Activated T-cell treated with anti-CD3 and anti-CD28 coated beads, Interleukin-2, amount 50 U/mL, for 4 hours (primary cell): ENCODE results near the gene LRP6. TPM values are rescaled to one million over a fixed set of nuclear protein-coding genes. Genes with fewer than 3 reads are reported as not detected.

Source experiments
- ATAC-seq, 2 donors: fragments of 200-7000 bp; cut with Tn5 transposase; one replicate each; pipeline ENCODE4 v1.10.0; 2021
- DNase-seq: peaks from one replicate; pipeline ENCODE4 v3.0.0-alpha.2; 2020
- H3K27me3 Mint-ChIP-seq: one replicate; pipeline ENCODE4 v1.8.0; 2021; ENCODE audit warnings: low read depth, mixed read lengths
- H3K36me3 Mint-ChIP-seq: one replicate; pipeline ENCODE4 v1.8.0; 2022; ENCODE audit warnings: mixed read lengths; ENCODE audit not compliant: insufficient read depth
- H3K4me1 Mint-ChIP-seq: one replicate; pipeline ENCODE4 v1.8.0; 2021; ENCODE audit warnings: low read depth, mixed read lengths
- H3K4me3 Mint-ChIP-seq: one replicate; pipeline ENCODE4 v1.8.0; 2021; ENCODE audit warnings: mild to moderate bottlenecking, moderate library complexity, mixed read lengths
- H3K9me3 Mint-ChIP-seq: one replicate; pipeline ENCODE4 v1.8.0; 2021; ENCODE audit warnings: mixed read lengths
- total RNA-seq, 3 donors: library from RNA; stranded (reverse); gene quantifications; one replicate each; pipeline ENCODE4 v1.2.1, GENCODE V29; 2021

LRP6 gene
- total RNA-seq, 3 donors from 2014 or later = 4.8 to 8.0 (median 7.9) TPM

GRCh38 chr12:12088761-12089160 lies 178.1 kb downstream of the LRP6 start:
- H3K9me3 Mint-ChIP-seq = no peaks in the 10 kb centered on the region
- no peaks in the 10 kb centered on the region for H3K4me1 Mint-ChIP-seq
- no peak for ATAC-seq

GRCh38 chr12:12088147-12088546 lies 178.7 kb downstream of the LRP6 start:
- no peaks in the 10 kb centered on the region for H3K9me3 Mint-ChIP-seq
- H3K4me3 Mint-ChIP-seq = no peak overlapping the region
- no peaks in the 10 kb centered on the region for H3K4me1 Mint-ChIP-seq
- no peaks in the 10 kb centered on the region for H3K36me3 Mint-ChIP-seq
- ATAC-seq (no peak), DNase-seq (no peak)
- H3K27me3 Mint-ChIP-seq = no peaks in the 10 kb centered on the region

More at GRCh38 chr12:12088761-12089160, 178.1 kb downstream of the LRP6 start:
- H3K36me3 Mint-ChIP-seq = no peaks in the 10 kb centered on the region
- DNase-seq = no peak
- H3K27me3 Mint-ChIP-seq = no peaks in the 10 kb centered on the region
- H3K4me3 Mint-ChIP-seq = no peak overlapping the region

GRCh38 chr12:12087693-12088034 lies 179.2 kb downstream of the LRP6 start:
- H3K36me3 Mint-ChIP-seq = no peaks in the 10 kb centered on the region
- H3K4me1 Mint-ChIP-seq = no peaks in the 10 kb centered on the region
- no peak for ATAC-seq
- no peaks in the 10 kb centered on the region for H3K27me3 Mint-ChIP-seq
- DNase-seq = no peak
- no peak overlapping the region for H3K4me3 Mint-ChIP-seq
- no peaks in the 10 kb centered on the region for H3K9me3 Mint-ChIP-seq

- no peaks in the 10 kb centered on the region for H3K4me1 Mint-ChIP-seq
- H3K9me3 Mint-ChIP-seq = no peaks in the 10 kb centered on the region
- ATAC-seq = no peak
- no peaks in the 10 kb centered on the region for H3K36me3 Mint-ChIP-seq
- no peaks in the 10 kb centered on the region for H3K27me3 Mint-ChIP-seq
- H3K4me3 Mint-ChIP-seq = no peak overlapping the region
- DNase-seq = no peak
Measured at GRCh38 chr12:12086973-12087692, 179.7 kb downstream of the LRP6 start.

- H3K27me3 Mint-ChIP-seq = no peaks in the 10 kb centered on the region
- no peak overlapping the region for H3K4me3 Mint-ChIP-seq
- no peaks in the 10 kb centered on the region for H3K9me3 Mint-ChIP-seq
- no peaks in the 10 kb centered on the region for H3K4me1 Mint-ChIP-seq
- DNase-seq = no peak
- ATAC-seq = no peak
- no peaks in the 10 kb centered on the region for H3K36me3 Mint-ChIP-seq
Measured at GRCh38 chr12:12086362-12086761, 180.5 kb downstream of the LRP6 start.

GRCh38 chr12:12083688-12084087 lies 183.2 kb downstream of the LRP6 start:
- H3K4me1 Mint-ChIP-seq = no peaks in the 10 kb centered on the region
- H3K36me3 Mint-ChIP-seq = no peaks in the 10 kb centered on the region
- H3K9me3 Mint-ChIP-seq = no peaks in the 10 kb centered on the region
- ATAC-seq = no peak
- H3K27me3 Mint-ChIP-seq = no peaks in the 10 kb centered on the region
- H3K4me3 Mint-ChIP-seq = no peak overlapping the region
- DNase-seq = no peak

GRCh38 chr12:12081836-12082497 lies 184.9 kb downstream of the LRP6 start:
- peak; percentile 52 to 57 for ATAC-seq
- H3K4me1 Mint-ChIP-seq = no peaks in the 10 kb centered on the region
- DNase-seq = no peak
- no peaks in the 10 kb centered on the region for H3K9me3 Mint-ChIP-seq
- H3K27me3 Mint-ChIP-seq = no peaks in the 10 kb centered on the region
- no peaks in the 10 kb centered on the region for H3K36me3 Mint-ChIP-seq
- no peak overlapping the region for H3K4me3 Mint-ChIP-seq

- Mint-ChIP-seq H3K4me1 (no peaks in the 10 kb centered on the region), H3K4me3 (no peak overlapping the region), H3K27me3 (peaks cover 2% of the 10 kb centered on the region), H3K36me3 (no peaks in the 10 kb centered on the region), H3K9me3 (no peaks in the 10 kb centered on the region)
- ATAC-seq = no peak
- no peak for DNase-seq
Measured at GRCh38 chr12:12079291-12079690, 187.6 kb downstream of the LRP6 start.

GRCh38 chr12:12072064-12072760 lies 194.6 kb downstream of the LRP6 start:
- Mint-ChIP-seq H3K4me1 (peaks cover 15% of the 10 kb centered on the region), H3K9me3 (no peaks in the 10 kb centered on the region), H3K27me3 (peaks cover 6% of the 10 kb centered on the region), H3K4me3 (peak overlapping the region; percentile 86), H3K36me3 (no peaks in the 10 kb centered on the region)
- peak; percentile 55 to 61 for ATAC-seq
- DNase-seq = peak; percentile 21

- H3K4me3 Mint-ChIP-seq = peak within 1 kb of the TSS; percentile 86
- H3K27me3 Mint-ChIP-seq = peaks cover 6% of the 10 kb centered on the region
- no peak for DNase-seq
- ATAC-seq = peak; percentile 85 to 89
- H3K9me3 Mint-ChIP-seq = no peaks in the 10 kb centered on the region
- H3K4me1 Mint-ChIP-seq = peaks cover 15% of the 10 kb centered on the region
- no peaks in the 10 kb centered on the region for H3K36me3 Mint-ChIP-seq
Measured at GRCh38 chr12:12070674-12071656, 195.9 kb downstream of the LRP6 start, which contains the start of gene BCL2L14. TSS of gene BCL2L14 (plus strand) at chr12:12070939. CDS start at chr12:12079306, 8,367 bp downstream.

GRCh38 chr12:12069821-12070548 lies 196.9 kb downstream of the LRP6 start:
- H3K36me3 Mint-ChIP-seq = no peaks in the 10 kb centered on the region
- peaks cover 15% of the 10 kb centered on the region for H3K4me1 Mint-ChIP-seq
- H3K4me3 Mint-ChIP-seq = no peak overlapping the region
- H3K27me3 Mint-ChIP-seq = peaks cover 4% of the 10 kb centered on the region
- H3K9me3 Mint-ChIP-seq = no peaks in the 10 kb centered on the region
- ATAC-seq (no peak), DNase-seq (no peak)

GRCh38 chr12:12068751-12069150 lies 198.1 kb downstream of the LRP6 start:
- ATAC-seq (no peak), DNase-seq (no peak)
- peaks cover 15% of the 10 kb centered on the region for H3K4me1 Mint-ChIP-seq
- no peaks in the 10 kb centered on the region for H3K9me3 Mint-ChIP-seq
- H3K27me3 Mint-ChIP-seq = peaks cover 4% of the 10 kb centered on the region
- H3K4me3 Mint-ChIP-seq = no peak overlapping the region
- H3K36me3 Mint-ChIP-seq = no peaks in the 10 kb centered on the region
